ENCODE data around the gene PSMD2.

DNA sequence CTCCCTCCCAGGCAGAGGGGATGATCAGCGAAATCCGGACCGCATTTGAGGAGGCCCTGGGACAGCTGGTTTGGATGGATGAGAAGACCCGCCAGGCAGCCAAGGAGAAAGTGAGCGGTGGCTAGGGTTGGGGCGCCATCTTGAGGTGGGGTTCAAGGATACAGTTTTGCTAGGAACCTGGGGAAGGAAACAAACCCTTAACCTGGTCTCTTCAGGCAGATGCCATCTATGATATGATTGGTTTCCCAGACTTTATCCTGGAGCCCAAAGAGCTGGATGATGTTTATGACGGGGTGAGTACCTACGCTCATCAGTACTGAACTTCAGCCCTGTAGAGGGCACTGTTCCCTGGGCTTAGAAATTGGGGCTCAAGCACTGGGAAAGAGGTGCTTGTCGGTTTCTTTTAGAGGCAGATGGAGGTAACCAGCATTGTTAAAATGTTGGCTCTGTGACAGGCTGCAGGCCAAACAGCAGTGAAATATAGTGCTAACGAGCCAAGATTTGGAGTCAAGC, 9.6 kb upstream of the PSMD2 start:
- TF ChIP-seq, protein P1, sequence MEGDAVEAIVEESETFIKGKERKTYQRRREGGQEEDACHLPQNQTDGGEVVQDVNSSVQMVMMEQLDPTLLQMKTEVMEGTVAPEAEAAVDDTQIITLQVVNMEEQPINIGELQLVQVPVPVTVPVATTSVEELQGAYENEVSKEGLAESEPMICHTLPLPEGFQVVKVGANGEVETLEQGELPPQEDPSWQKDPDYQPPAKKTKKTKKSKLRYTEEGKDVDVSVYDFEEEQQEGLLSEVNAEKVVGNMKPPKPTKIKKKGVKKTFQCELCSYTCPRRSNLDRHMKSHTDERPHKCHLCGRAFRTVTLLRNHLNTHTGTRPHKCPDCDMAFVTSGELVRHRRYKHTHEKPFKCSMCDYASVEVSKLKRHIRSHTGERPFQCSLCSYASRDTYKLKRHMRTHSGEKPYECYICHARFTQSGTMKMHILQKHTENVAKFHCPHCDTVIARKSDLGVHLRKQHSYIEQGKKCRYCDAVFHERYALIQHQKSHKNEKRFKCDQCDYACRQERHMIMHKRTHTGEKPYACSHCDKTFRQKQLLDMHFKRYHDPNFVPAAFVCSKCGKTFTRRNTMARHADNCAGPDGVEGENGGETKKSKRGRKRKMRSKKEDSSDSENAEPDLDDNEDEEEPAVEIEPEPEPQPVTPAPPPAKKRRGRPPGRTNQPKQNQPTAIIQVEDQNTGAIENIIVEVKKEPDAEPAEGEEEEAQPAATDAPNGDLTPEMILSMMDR (conservative IDR thresholded peaks at IDR 0.05; ENCODE audit: low read depth, low read length) = peak; percentile 76
- no peak for TF ChIP-seq EZH2 (IDR thresholded peaks at IDR 0.05; ENCODE audit: borderline replicate concordance, low read depth, low read length, poor library complexity, severe bottlenecking)
